Measurements from ENCODE around the gene CAMTA1.

Gene CAMTA1

DNA sequence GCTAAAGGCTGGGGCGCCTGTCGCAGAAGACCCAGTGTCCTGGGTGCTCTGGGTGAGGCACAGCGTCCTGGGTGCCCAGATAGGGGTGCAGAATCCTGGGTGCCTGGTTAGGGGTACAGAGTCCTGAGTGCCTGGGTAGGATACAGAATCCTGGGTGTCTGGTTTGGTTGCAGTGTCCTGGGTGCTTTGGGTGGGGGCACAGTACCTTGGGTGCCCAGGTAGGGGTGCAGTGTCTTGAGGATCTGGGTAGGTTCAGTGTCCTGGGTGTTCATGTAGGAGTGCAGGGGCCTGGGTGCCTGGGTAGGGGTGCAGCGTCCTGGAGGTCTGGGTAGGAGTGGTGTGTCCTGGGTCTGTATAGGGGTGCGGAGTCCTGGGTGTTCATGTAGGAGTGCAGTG, 178.7 kb downstream of the CAMTA1 start:
- no peak for DNase-seq

DNA sequence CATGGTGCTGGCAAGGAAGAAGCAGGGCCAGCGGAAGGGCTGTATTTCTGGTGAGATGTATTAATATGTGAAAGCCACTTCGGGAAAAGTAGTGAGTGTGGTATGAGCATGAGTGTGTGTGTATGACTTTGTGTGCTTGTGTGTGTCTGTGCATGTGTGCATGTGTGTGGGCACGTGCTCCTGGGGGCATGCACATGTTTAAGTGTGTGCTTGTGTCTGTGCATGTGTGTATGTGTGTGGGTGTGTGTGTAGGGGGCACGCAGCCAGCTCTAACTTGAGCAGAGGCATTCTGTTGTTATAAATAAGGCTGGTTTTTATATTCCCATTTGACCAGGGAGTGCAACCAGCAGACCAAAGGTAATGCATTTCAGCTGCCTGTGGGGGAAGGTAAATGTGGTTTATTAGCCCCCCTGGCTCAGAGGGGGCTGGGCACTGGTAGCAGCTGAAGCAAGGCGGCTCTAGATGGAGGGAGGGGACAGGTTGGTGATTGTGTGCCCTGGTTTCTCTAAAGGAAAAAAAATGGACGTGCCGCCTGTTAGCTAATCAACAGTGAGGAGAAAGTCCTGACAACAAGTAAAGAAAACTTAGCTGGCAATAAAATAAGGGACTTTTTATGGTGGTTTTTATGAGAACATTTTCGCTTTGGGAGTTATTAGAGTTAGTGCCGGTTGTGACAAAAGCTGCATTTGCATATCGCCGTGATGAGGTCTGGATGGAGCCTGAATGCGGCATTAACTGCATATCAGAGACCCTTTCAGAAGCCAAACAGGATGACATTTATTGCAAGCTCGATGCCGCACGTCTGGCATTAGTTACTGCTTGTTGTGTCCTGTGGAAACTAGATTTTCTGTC, 180.1 kb downstream of the CAMTA1 start:
- DNase-seq = no peak

DNA sequence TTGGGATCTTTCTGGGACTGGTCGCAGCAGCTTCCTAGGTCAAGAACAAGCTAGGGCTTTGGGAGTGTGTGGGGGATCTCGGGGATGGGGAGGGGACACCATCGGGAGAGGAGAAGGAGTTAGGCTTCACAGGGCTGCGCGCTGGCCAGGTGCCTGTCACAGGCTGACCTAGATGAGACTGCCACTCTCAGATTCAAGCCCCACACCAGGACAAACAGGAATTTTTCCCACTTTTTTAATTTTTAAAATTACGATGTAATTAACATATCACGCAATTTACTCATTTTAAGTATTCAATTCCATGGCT, 180.6 kb downstream of the CAMTA1 start:
- DNase-seq = no peak

DNA sequence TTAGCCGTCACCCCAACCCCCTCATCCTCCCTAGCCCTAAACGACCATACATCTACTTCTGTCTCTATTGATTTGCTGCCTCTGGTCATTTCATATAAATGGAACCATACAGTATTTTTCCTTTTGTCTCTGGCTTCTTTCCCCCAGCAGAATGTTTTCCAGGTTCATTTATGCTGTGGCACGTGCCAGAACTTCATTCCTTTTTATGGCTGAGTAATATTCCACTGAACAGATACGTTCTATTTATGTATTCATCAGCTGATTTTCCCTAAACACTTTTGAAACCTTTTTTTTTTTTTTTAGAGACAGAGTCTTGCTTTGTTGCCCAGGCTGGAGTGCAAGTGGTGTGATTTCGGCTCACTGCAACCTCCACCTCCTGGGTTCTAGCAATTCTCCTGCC, 181.1 kb downstream of the CAMTA1 start:
- DNase-seq = no peak

DNA sequence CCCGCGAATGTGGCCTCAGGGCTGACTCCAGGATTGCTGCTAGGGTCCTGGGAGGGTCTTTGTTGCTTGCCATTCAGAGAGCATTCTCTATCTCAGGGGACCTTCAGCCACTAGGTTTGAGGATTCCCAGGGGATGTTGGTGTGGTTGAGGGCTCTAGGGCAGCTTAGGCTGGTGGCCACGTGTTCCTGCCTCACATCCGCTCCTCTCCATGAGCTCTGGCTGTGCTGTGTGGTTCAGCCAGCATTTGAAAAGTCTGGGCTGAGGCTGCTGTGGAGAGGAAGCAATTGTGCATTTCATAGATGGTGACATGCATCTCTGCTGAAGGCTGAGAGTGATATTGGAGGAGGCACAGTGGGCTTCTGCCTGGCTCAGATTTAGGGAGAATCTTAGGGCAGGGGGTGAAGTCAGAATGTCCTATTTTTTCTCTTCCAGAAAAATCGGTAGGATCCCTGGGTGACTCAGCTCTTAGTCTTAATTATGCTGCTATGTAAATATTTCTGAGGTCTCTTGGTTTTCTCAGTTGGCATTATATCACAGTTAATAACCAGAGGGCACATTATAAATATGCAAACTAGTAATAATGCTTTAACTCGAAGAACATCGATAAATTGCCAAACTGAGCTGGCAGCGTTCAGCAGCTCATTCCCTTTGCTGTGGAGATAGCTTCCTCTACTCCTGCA, 182.3 kb downstream of the CAMTA1 start:
- DNase-seq = no peak

DNA sequence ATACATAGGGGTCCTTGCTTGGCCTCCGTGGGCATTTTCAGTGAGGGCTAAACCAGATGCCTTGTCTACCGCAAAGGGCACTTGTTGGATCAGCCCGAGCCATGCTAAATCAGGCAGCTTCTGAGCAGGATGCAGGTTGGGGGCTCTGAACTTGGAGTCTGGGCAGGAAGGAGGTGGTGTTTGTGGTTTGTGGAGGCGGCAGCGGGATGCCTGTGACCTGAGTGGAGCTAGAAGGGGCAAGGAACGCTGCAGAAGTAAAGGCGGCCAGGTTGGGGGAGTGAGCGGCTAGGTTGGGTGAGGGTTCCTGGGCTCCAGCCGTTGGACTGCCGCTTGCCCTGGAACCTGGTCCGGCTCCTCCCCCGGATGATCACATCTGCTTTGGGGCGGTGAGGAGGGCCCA, 183.9 kb downstream of the CAMTA1 start:
- DNase-seq = no peak

DNA sequence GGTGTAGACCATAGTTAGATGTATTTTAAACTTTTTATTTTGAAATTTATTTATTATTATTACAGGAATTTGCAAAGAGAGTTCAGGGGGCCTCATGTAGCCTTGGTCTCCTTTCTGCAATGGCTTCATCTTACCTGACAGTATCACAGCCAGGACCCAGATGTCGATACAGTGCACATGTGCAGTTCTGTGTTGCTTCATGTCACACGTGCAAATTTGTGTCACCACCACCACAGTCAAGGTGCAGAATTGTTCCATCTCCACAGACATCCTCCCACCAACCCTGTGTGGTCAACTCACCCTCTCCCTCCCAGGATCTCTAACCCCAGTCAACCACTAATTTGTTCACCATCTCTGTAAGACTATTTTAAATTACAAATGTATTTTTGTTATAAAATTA, 184.5 kb downstream of the CAMTA1 start:
- DNase-seq = no peak

DNA sequence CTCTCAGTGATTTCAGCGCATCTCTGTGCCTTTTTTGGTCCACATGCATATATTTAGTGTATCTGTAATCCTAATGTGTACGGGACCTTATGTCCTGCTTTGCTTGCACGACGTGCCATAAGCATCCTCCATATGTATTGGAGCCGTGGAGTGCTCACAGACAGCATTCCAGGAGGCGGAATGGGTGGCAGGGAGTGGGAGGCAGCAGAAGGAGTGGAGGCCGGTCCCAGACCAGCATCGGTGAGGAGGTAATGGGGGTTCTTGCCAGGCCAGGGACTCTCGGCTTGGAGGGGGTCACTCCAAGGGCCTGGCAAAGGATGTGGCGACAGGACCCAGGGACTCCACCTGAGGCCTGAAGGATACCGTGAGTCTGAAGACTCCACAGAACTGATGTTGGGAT, 185.0 kb downstream of the CAMTA1 start:
- no peak for DNase-seq

DNA sequence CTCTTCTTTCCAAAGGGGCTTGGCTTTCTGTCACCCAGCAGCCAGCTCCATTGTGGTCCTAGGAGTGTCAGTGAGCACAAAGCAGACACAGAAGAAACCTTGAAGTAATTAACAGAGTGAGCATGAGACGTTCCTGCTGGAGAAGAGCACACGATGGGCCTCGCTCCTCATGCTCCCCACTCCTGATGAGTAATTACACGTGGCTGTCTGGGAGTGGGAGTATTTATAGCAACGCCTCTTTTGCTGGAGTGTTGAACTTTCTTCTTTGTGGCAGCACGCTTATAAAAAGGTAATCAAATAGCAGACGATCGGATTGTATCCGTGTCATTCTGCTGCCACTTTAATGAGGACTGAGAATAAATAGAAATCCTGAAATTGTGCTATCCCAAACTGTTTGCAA, 185.8 kb downstream of the CAMTA1 start:
- no peak for DNase-seq

DNA sequence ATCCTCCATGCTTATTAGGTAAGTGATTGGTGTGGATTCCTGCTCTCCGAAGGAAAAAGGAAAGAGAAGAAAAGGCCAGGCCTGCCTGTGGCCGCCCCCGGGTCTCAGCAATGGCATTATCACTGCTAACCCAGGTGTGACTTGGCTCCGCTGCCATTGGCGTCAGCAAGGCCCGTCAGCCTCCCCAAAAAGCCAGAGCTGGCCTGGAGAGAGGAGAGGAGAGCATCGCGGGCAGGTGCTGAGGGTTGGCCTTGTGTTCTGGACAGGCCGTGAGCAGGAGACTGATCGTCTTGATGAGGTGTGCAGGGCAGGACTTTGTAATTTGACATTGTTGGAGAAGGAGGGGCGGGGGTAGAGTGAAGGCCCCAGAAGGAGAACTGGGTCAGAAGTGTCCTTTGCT, 186.4 kb downstream of the CAMTA1 start:
- DNase-seq = no peak

DNA sequence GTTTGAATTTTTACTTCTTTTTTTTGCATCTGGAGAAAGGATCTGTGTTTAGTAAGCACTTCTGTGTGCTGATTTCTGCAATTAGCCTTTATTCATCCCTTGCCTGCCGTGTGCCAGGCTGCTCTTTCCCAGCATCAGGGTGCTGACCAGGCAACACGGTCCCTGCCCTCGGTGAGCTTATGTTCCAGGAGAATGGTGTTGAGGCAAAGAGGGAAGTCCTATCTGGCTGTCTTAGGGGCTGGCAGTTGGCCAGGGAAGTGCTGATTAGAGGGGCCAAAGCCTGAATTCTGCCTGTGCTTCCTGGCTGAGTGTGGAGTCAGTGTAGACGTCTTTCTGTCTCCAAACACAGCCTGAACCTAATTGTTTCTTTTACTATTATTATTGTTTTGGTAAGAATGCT, 187.1 kb downstream of the CAMTA1 start:
- DNase-seq = no peak

DNA sequence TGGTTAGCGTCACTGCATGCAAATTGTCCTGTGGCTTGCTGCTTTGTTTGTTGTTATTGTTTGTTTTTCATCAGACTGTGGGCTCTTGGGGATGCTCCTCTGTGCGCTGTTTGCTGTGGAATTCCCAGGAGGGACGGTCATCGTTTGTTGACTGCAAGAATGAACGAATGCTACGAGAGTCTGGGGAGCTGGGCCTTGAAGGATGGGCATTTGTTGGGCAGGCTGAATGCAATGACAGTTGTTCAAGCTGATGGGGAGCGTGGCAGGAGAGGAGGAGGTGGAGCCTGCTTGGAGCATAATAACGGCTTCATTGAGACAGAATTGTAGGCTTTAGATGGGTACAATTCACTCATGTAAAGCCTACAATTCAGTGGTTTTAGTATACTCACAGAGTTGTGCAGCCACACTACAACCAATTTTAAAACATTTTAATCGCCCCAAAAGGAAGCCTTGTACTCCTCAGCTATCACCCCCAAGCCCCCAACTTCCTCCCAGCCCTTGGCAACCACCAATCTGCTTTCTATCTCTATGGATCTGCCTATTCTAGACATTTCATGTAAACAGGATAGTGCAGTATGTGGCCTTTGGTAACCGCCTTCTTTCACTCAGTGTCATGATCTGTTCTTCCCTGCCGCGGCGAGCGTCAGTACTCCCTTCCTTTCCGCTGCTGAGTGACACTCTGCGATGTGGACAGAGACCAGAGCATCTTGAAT, 190.2 kb downstream of the CAMTA1 start:
- DNase-seq = no peak

DNA sequence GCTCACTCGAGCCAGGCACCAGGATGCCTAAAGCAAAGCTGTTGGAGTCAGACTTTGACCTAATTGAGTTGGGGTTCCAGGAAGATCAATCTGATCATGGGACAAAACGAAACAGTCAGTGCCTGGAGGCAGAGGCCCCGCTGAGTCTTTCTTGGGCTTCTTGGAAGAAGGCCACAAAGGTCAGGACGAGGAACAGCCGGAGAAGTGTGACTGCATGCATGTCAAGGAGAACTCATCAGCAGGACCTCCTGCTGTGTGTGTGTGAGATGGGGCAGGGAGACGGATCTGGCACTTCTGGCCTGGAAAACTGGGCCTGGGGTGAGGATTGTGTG, 190.8 kb downstream of the CAMTA1 start:
- no peak for DNase-seq

DNA sequence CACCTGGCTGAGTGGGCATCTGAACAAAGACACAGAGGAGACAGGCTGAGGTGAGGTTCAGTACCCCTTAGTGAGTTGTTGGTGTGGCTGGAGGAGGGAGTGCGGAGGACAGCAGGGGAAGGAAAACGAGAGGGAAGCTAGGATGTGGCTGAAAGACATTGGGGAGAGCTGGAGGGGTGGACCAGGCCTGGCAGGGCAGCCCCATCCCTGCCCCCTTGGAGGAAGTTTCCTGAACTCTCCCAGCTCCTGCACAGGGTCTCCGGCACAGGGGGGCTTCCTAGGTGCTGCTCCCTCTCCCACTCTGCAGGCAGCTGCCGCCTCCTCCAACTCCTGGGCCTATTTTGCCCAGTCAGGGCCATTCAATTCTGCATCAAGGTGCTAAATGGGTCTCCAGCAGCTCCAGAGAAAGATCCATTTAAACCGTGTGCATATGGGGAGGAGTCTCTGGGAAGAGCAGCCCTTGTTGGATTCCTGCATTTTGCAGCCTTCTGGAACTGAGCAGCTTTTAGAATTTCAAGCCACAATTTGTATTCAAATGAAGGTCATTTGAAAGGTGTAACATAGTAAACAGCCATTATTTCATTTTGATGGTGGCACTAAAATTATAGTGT, 193.9 kb downstream of the CAMTA1 start:
- DNase-seq = no peak

DNA sequence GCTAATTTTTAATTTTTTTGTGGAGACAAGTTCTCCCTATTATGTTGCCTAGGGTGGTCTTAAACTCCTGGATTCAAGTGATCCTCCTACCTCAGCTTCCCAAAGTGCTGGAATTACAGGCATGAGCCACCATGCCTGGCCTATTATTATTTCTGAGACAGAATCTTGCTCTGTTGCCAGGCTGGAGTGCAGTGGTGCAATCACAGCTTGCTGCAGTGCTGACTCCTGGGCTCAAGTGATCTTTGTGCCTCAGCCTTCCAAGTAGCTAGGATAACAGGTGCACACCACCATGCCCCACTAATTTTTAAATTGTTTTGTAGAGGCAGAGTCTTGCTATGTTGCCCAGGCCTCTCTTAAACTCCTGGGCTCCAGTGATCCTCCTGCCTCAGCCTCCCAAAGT, 196.3 kb downstream of the CAMTA1 start:
- no peak for DNase-seq

DNA sequence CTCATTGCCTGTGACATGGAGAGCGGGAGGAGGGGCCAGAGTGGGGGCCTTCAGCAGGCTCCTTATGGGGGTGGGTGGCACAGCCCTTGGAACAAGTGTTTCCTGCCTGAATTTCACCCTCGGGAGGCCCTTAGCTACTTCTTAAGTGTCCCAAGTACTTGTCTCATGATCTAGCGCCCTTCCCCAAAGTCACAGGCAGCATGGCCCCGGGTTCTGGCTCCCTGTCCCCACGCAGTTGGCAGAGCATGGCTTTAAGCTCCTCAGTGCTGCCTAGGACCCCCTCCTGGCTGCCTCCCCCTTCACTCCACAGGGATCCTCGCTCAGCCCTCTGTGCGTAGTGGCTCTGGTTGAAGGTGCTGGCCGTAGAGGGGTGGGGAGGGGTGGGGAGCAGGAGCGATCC, 197.2 kb downstream of the CAMTA1 start:
- no peak for DNase-seq

DNA sequence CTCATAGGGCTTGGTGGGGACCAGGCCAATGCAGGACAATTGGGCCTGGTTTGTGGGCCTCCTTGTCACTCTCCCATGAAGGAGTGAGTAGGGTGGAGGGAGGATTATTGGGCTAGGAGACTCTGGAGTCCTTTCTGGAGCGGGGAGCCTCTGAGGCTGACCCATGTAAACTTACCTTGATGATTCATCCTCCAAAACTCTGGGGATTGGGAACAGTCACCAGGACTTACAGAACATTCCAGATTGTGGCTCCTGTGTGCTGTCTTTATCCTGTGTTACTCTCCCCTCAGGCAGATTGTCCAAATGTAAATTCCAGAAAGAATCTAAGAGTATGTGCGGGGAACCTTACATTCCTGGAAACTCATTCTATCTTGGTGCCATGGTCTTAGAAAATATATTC, 197.6 kb downstream of the CAMTA1 start:
- DNase-seq = no peak

DNA sequence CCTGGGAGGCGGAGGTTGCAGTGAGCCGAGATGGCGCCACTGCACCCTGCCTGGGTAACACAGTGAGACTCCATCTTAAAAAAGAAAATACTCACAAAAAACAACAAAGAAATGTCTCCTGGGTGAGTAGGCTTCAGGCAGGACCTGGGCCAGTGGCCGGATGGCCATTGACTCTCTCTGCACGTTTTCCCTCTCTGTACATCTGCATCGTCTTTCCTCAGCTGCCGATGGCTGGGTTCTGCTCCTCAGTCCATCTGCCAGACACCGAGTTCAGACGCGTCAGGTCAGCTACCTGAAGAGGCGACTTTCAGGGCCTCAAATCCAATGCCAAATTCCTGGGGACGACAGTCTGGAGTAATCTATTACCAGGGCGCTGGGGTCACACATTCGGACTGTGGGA, 199.3 kb downstream of the CAMTA1 start:
- DNase-seq = no peak

DNA sequence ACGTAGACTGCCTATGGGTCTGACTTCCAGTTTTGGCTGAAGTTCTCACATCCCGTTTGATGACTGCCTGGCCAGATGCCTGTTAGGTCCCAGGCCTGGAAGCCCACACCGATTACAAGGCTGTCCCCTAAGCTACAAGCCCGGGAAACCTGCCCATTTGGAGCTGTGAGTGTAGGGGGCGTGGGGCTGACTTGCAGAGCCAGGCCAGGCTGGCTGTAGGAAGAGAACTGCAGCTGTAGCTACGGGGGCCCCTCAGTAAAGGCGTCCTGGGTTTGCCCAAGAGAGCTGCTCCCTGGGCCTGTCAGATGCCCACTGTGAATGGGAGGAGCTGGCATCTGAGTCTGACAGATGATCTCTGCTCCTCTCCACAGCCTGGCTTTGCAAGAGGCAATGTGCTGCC, 199.7 kb downstream of the CAMTA1 start:
- DNase-seq = no peak

DNA sequence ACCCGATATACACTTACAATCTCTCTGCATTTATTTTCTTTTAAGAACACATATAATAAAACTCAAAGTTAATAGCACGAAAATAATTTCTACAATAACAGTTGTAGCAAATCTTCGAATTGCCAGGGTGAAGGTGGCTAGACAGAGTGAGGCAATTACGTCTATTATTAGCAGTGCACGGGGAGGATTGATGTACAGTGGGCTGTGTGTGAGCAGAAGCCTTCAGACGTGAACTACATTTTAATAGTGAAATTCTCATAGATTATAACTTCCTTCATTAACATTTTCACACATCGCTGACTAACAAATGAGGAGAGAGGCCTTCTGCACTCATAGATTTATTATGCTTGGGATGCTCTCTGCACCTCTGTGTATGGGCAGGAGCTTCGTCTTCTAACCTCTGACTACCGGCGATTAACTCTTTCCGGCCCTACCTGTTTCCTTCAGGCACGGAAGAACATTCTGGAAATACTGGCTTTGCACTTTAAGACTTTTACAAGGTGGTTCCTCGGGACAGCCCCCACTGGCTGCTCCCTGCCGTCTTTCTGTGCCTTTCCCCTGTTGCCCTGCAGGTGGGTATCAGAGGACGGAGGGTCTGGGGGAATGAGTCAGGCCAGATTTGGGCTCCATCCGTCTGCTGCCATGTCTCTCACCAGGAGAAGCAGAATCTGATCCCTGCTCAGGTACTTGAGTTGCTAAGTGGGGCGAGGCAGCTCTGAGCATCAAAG, 200.5 kb downstream of the CAMTA1 start:
- no peak for DNase-seq

DNA sequence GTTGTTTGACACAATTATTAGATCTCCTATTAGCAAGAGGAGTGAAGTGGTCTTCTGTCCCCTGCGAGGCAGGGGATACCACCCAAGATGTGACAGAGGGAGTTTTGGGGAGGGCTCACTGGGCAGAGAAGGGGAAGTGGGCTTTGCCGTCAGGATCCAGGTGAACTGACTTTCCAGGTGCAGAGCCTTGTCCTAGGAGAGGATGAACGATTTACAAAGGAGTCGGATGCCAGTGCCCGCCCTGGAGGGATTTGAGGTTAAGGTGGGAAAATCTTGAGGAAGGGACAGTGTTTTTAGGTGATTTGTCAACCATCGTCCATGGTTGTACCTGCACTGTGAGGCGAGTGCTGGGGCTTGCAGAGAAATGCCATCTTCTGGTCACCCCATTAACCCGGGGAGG, 201.0 kb downstream of the CAMTA1 start:
- no peak for DNase-seq

DNA sequence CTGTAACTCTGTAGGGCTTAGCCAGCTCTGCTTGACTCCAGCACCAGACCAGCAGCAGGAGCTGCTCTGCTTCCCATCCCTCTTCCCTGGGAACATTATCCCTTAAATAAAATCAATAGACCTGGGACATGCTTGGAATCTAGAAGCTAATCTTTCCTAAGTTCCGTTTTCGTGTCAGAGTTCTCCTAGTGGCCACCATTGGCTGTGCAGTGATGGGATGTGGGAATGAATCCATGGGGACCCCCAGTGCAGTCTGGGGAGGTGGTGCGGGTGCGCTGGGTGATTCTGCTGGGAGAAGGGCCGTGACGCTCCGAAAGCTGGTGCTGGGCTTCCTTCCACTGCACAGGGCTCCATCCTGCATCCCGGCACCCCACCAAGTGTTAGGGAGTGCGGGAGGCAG, 202.7 kb downstream of the CAMTA1 start:
- no peak for DNase-seq

DNA sequence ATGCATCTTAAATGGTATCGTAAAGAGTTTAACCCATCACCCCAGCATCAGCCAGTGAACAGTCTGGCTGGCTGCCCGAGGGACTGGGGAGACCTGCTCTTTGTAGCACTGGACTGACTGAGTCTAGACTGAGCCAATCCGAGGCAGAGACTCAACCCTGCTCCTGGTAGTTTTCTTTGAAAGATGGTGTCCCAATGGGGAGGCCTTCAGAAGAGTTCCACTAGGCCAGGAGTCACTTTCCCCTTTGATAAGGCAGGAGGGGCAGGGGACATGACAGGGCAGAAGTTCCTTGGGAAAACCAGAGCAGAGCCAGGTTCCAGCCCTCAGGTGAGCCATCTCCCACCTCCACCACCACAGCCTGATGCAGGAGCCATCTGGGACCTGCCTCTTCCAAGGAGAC, 203.5 kb downstream of the CAMTA1 start:
- DNase-seq = no peak
